ENCODE results near the gene ARHGEF7.

- TF ChIP-seq, protein P1, sequence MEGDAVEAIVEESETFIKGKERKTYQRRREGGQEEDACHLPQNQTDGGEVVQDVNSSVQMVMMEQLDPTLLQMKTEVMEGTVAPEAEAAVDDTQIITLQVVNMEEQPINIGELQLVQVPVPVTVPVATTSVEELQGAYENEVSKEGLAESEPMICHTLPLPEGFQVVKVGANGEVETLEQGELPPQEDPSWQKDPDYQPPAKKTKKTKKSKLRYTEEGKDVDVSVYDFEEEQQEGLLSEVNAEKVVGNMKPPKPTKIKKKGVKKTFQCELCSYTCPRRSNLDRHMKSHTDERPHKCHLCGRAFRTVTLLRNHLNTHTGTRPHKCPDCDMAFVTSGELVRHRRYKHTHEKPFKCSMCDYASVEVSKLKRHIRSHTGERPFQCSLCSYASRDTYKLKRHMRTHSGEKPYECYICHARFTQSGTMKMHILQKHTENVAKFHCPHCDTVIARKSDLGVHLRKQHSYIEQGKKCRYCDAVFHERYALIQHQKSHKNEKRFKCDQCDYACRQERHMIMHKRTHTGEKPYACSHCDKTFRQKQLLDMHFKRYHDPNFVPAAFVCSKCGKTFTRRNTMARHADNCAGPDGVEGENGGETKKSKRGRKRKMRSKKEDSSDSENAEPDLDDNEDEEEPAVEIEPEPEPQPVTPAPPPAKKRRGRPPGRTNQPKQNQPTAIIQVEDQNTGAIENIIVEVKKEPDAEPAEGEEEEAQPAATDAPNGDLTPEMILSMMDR (IDR thresholded peaks at IDR 0.05): no peak
- no peak for TF ChIP-seq POLR2A (IDR thresholded peaks at IDR 0.05)
These were observed 209.0 kb downstream of the ARHGEF7 start for GRCh38 chr13:111323950-111324651.

All from lower leg skin (tissue), 3 donors.